Bronchial epithelial cell (primary cell): Measurements from ENCODE around the gene PRR11. TPM values are rescaled to one million over a fixed set of nuclear protein-coding genes. Genes with fewer than 3 reads are reported as not detected.
A peak's percentile ranks its signal among the peaks of the same experiment; 100 is the strongest.

Experiments used
- DNase-seq: peaks from one replicate; pipeline ENCODE4 v3.0.0-alpha.2; 2010; ENCODE audit warnings: low read depth
- FAIRE-seq: peaks from 2 replicates; lab custom pipeline; 2011; peaks lifted over from hg19 to GRCh38; lab: Jason Lieb, UNC
- H3K27me3 ChIP-seq: 2 replicates; pipeline ENCODE4 v1.5.1; 2011; ENCODE audit warnings: low read length; ENCODE audit not compliant: control insufficient read depth, insufficient read depth
- H3K36me3 ChIP-seq: 2 replicates; pipeline ENCODE4 v1.5.1; 2011; ENCODE audit warnings: low read length; ENCODE audit not compliant: control insufficient read depth, insufficient read depth
- H3K4me3 ChIP-seq: 2 replicates; pipeline ENCODE4 v1.5.1; 2011; ENCODE audit warnings: mild to moderate bottlenecking, low read depth, low read length, control low read depth
- CTCF ChIP-seq: IDR thresholded peaks from 2 replicates; pipeline ENCODE4 v1.5.1; 2011; ENCODE audit warnings: mild to moderate bottlenecking, moderate library complexity, low read length, control low read depth, inconsistent platforms; ENCODE audit not compliant: insufficient read depth, severe bottlenecking
- total RNA-seq: library from RNA; depleted of rRNA; stranded (reverse); fragments of >200 nt; gene quantifications from 2 replicates; pipeline ENCODE4 v1.2.1, GENCODE V29; 2014

The PRR11 gene
- total RNA-seq, 1 donor from 2014 or later: 3.4 TPM

GRCh38 chr17:59199398-59199797, 43.9 kb downstream of the PRR11 start:
- no peak for FAIRE-seq
- H3K4me3 ChIP-seq: no peak overlapping the region
- no peaks in the 10 kb centered on the region for H3K27me3 ChIP-seq
- H3K36me3 ChIP-seq: peaks cover 2% of the 10 kb centered on the region
- TF ChIP-seq CTCF: no peak
- DNase-seq: no peak

- TF ChIP-seq CTCF: no peak
- FAIRE-seq (no peak), DNase-seq (no peak)
- no peaks in the 10 kb centered on the region for H3K27me3 ChIP-seq
- peaks cover 2% of the 10 kb centered on the region for H3K36me3 ChIP-seq
- no peak overlapping the region for H3K4me3 ChIP-seq
These were observed 46.8 kb downstream of the PRR11 start for GRCh38 chr17:59202320-59202719.

- DNase-seq (no peak), FAIRE-seq (no peak)
- H3K27me3 ChIP-seq: no peaks in the 10 kb centered on the region
- TF ChIP-seq CTCF: no peak
- no peak overlapping the region for H3K4me3 ChIP-seq
- peaks cover 2% of the 10 kb centered on the region for H3K36me3 ChIP-seq
These were observed 63.8 kb downstream of the PRR11 start for GRCh38 chr17:59219370-59219769.

GRCh38 chr17:59219992-59220327, 64.4 kb downstream of the PRR11 start:
- no peak for TF ChIP-seq CTCF
- H3K36me3 ChIP-seq: no peaks in the 10 kb centered on the region
- FAIRE-seq (no peak), DNase-seq (no peak)
- no peaks in the 10 kb centered on the region for H3K27me3 ChIP-seq
- peak overlapping the region; percentile 91 for H3K4me3 ChIP-seq

GRCh38 chr17:59220328-59221158, 65.0 kb downstream of the PRR11 start, which contains the start of gene GDPD1:
Gene GDPD1 (plus strand): TSS chr17:59220511. CDS start chr17:59220610, 99 bp downstream.
- no peaks in the 10 kb centered on the region for H3K36me3 ChIP-seq
- DNase-seq (peak; percentile 82), FAIRE-seq (no peak)
- no peaks in the 10 kb centered on the region for H3K27me3 ChIP-seq
- peak; percentile 57 for TF ChIP-seq CTCF
- H3K4me3 ChIP-seq: peak within 1 kb of the TSS; percentile 91
